OCI-LY7 (cell line): ENCODE data around the gene COL6A5. TPM values are rescaled to one million over a fixed set of nuclear protein-coding genes. Genes with fewer than 3 reads are reported as not detected.
"Not testable (repeated sequence)": the region's sequence is repeated elsewhere in the genome, so short reads cannot be mapped to it uniquely, and the experiment has no call there.

Experiments used
- BruUV-seq: library from RNA; stranded (reverse); fragments of 400-500 nt; replicated peaks from 2 replicates; lab custom pipeline; 2021; lab: Mats Ljungman, UMichigan
- CTCF ChIA-PET: fragments of 300-600 bp; sonication (Branson Sonifier 250); formaldehyde crosslinking; loops from one replicate; lab custom pipeline; 2022; ENCODE audit warnings: antibody characterized with exemption; ENCODE audit not compliant: unreplicated experiment; lab: Charles Lee
- POLR2A ChIA-PET: fragments of 300-600 bp; sonication (Branson Sonifier 250); formaldehyde crosslinking; loops from one replicate; lab custom pipeline; 2022; ENCODE audit warnings: antibody characterized with exemption; lab: Charles Lee
- DNase-seq: peaks from one replicate; pipeline ENCODE4 v3.0.0-alpha.2; 2015; ENCODE audit warnings: low spot score
- H2AFZ ChIP-seq: fragments of 200-600 bp; sonication (generic), shearing (Covaris generic); 2 replicates; pipeline ENCODE4 v1.6.1; 2014; ENCODE audit warnings: mild to moderate bottlenecking, antibody characterized with exemption, low read length, moderate library complexity
- H3K27ac ChIP-seq: fragments of 200-600 bp; sonication (generic); 2 replicates; pipeline ENCODE4 v1.5.1; 2014; ENCODE audit warnings: mixed run types, low read depth, mild to moderate bottlenecking, moderate library complexity, low read length, inconsistent platforms; ENCODE audit not compliant: poor library complexity, severe bottlenecking
- H3K36me3 ChIP-seq: fragments of 200-600 bp; sonication (generic); 2 replicates; pipeline ENCODE4 v1.6.1; 2014; ENCODE audit warnings: mild to moderate bottlenecking, antibody characterized with exemption, low read length, moderate library complexity, mixed read lengths; ENCODE audit not compliant: insufficient read depth
- H3K4me1 ChIP-seq: fragments of 200-600 bp; sonication (generic); 2 replicates; pipeline ENCODE4 v1.5.1; 2014; ENCODE audit warnings: mild to moderate bottlenecking, low read length; ENCODE audit not compliant: insufficient read depth, poor library complexity, severe bottlenecking
- H3K4me2 ChIP-seq: fragments of 200-600 bp; sonication (generic); 2 replicates; pipeline ENCODE4 v1.6.1; 2014; ENCODE audit warnings: mild to moderate bottlenecking, low read length
- H3K4me3 ChIP-seq: fragments of 200-600 bp; sonication (generic); 2 replicates; pipeline ENCODE4 v1.5.1; 2014; ENCODE audit warnings: mild to moderate bottlenecking, low read depth, low read length; ENCODE audit not compliant: poor library complexity, severe bottlenecking
- H3K79me2 ChIP-seq: fragments of 200-600 bp; sonication (generic); 2 replicates; pipeline ENCODE4 v1.6.1; 2016; ENCODE audit warnings: low read depth, mild to moderate bottlenecking, low read length, moderate library complexity, mixed read lengths; ENCODE audit not compliant: insufficient read depth
- H3K9me2 ChIP-seq: fragments of 200-600 bp; sonication (generic); 2 replicates; pipeline ENCODE4 v1.6.1; 2016; ENCODE audit warnings: mild to moderate bottlenecking, low read length, mixed read lengths; ENCODE audit not compliant: insufficient read depth
- H3K9me3 ChIP-seq: fragments of 200-600 bp; sonication (generic); 2 replicates; pipeline ENCODE4 v1.6.1; 2014; ENCODE audit warnings: mild to moderate bottlenecking, mixed run types, low read length, mixed read lengths
- H4K20me1 ChIP-seq: fragments of 200-600 bp; sonication (generic); 2 replicates; pipeline ENCODE4 v1.6.1; 2014; ENCODE audit warnings: mild to moderate bottlenecking, antibody characterized with exemption, low read length, moderate library complexity, mixed read lengths; ENCODE audit not compliant: insufficient read depth
- CTCF ChIP-seq: fragments of 200-600 bp; sonication (generic); conservative IDR thresholded peaks from 2 replicates; pipeline ENCODE4 v1.5.1; 2014; ENCODE audit warnings: mild to moderate bottlenecking, antibody characterized with exemption, low read length, moderate library complexity, mixed read lengths
- EZH2phosphoT487 ChIP-seq: fragments of 200-600 bp; sonication (generic); IDR thresholded peaks from 2 replicates; pipeline ENCODE4 v1.6.1; 2018; ENCODE audit warnings: low read depth, borderline replicate concordance, mild to moderate bottlenecking, mixed run types, antibody characterized with exemption, low read length, moderate library complexity, mixed read lengths
- intact Hi-C: fragments of 100-400 bp; cut with micrococcal nuclease; formaldehyde crosslinking; loops from one replicate; pipeline ENCODE4 v1.10.0; 2022; ENCODE audit not compliant: unreplicated experiment
- total RNA-seq, 2 experiments: library from RNA; depleted of rRNA in 1 of 2; stranded (reverse); fragments of >200 nt in 1 of 2; shearing (Covaris generic) in 1 of 2; gene quantifications; 2 replicates each; pipeline ENCODE4 v1.2.3, GENCODE V29; 2014 to 2022

The COL6A5 gene
- total RNA-seq, 2 experiments from 2014 or later: not detected

GRCh38 chr3:130429713-130430023 is 84.2 kb downstream of the COL6A5 start:
- no peaks in the 10 kb centered on the region for H3K9me3 ChIP-seq
- intact Hi-C loops: no loop called here
- no peak overlapping the region for H3K4me3 ChIP-seq
- ChIA-PET CTCF (no interaction called here), POLR2A (no interaction called here)
- H3K27ac ChIP-seq: no peak overlapping the region
- no peaks in the 10 kb centered on the region for H3K9me2 ChIP-seq
- no peak for TF ChIP-seq EZH2phosphoT487
- no peak for TF ChIP-seq CTCF
- H3K4me2 ChIP-seq: no peak overlapping the region
- DNase-seq: no peak
- no peaks in the 10 kb centered on the region for H4K20me1 ChIP-seq
- H3K79me2 ChIP-seq: no peaks in the 10 kb centered on the region
- no peak overlapping the region for H2AFZ ChIP-seq
- BruUV-seq: no TSS peak
- H3K36me3 ChIP-seq: no peaks in the 10 kb centered on the region
- no peaks in the 10 kb centered on the region for H3K4me1 ChIP-seq

GRCh38 chr3:130430266-130430665 is 84.8 kb downstream of the COL6A5 start:
- H4K20me1 ChIP-seq: no peaks in the 10 kb centered on the region
- no peaks in the 10 kb centered on the region for H3K79me2 ChIP-seq
- H3K27ac ChIP-seq: no peak overlapping the region
- ChIA-PET POLR2A (interaction anchor here (0.6 to 0.8 kb wide), 2 partner anchors 97 to 157 kb away, joined by 3 read pairs; no protein-coding TSS in a partner anchor), CTCF (no interaction called here)
- H3K9me2 ChIP-seq: no peaks in the 10 kb centered on the region
- no peak for TF ChIP-seq EZH2phosphoT487
- TF ChIP-seq CTCF: no peak
- intact Hi-C loops: no loop called here
- no TSS peak for BruUV-seq
- H3K9me3 ChIP-seq: no peaks in the 10 kb centered on the region
- no peaks in the 10 kb centered on the region for H3K36me3 ChIP-seq
- H3K4me2 ChIP-seq: no peak overlapping the region
- H3K4me3 ChIP-seq: no peak overlapping the region
- H2AFZ ChIP-seq: no peak overlapping the region
- DNase-seq: no peak
- no peaks in the 10 kb centered on the region for H3K4me1 ChIP-seq

GRCh38 chr3:130432086-130432485 is 86.6 kb downstream of the COL6A5 start:
- H2AFZ ChIP-seq, H3K4me1 ChIP-seq, H3K9me3 ChIP-seq, CTCF ChIA-PET, intact Hi-C loops, H3K9me2 ChIP-seq, H4K20me1 ChIP-seq, H3K4me3 ChIP-seq, H3K4me2 ChIP-seq, DNase-seq, BruUV-seq, H3K79me2 ChIP-seq, H3K27ac ChIP-seq, H3K36me3 ChIP-seq: not testable (repeated sequence)
- POLR2A ChIA-PET: interaction anchor here (0.6 to 0.8 kb wide), 2 partner anchors 248 to 430 kb away, joined by 3 read pairs; no protein-coding TSS in a partner anchor
